Stromal cell of bone marrow (primary cell): ENCODE results near the gene TTC23.

ENCODE experiments used
- DNase-seq: peaks from one replicate; pipeline ENCODE4 v3.0.0-alpha.2; 2012; ENCODE audit warnings: low read depth

The TTC23 gene

DNA sequence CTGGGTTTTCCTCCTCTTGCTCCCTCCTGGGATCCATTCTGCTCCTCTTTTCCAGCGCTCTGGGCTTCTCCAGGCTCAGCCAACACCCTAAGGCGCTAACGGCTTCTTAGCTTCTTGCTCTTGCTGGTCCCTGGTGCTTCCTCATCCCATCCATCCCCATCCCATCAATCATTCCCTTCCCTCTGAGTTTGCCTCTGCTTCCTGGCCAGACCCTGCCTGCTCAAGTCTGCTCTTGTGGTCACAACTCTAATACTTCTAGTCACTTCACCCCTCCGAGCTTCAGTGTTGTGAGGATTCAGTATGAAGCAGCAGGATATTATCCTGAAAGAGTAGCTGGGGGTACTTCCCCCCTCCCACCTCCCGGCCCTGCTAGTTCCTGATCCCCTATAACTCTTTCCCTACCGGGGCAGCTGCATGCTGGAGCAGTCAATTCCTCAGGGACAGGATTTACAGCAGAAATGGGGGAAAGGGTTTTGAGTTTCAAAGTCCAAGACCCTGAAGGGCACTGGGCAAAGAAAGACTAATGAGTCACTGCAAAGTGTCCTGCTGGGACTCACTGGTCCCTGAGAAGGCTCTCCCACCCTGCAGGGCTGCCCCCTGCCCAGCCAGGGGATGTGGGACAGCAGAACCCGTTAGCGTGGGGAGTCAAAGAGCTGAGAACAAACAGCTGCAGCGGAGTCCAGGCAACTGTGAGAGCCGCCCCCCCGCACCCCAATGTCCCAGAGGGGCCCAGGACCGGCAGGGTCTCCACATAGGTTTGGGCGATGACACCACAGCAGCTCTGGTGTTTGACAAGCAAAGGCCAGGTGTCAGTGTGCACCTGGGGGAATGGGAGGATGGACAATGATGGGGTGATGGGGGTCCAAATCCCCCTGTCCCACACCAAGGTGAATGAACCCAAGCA, 146.8 kb downstream of the TTC23 start:
- no peak for DNase-seq

DNA sequence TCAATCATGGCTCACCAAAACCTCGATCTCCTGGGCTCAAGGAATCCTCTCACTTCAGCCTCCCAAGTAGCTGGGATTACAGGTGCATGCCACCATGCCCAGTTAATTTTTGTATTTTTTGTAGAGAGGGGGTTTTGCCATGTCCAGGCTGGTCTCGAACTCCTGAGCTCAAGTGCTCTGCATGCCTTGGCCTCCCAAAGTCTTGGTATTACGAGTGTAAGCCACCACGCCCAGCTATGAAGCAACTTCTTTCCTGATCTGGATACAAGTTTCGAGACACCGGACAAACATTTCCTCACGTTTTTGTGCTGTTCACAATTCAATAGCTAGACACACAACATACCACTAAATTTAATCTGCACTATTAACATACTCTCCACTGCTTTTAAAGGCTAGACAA, 147.9 kb downstream of the TTC23 start:
- DNase-seq = no peak

DNA sequence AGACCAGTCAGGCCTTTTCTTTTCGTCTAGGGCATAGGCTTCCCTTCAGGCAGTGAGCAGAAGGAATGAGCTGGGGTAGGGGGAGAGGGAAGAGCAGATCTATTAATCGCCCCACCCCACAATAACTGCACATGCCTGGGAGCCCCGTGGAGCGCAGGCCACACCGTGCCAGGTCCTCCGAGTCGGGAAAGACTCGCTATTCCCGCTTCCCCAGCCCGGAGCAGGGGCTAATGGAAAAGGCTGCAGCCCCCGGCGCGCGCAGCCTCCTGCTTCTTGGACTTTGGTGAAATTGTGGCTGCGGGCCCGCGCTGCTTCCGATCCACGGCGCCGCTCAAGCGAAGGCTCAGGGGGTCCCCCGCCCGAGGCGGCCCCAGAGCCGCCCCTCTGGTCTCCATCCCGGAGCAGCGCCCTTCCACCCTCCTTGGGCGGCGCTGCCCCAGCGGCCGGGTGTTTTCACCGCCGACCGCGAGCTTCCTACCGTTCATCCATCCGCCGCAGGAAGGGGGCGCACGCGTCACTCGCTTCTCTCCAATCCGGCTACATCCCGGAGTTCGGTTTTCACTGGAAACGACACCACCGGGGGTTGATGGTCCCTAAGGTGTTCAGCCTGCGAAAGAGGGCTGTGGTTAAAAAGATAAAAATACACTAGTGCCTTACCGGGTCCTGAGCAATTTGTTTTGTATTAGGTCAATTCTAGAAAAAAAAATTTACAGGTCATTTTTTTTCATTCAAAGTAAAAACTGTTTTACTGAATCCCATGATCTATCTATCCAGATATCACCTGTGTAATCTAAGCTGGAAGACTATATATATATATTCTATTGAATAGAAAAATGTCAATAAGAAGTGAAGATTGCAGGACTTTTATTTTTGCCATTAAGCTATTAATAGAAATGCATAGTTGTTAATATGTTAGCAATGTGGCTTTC, 148.9 kb downstream of the TTC23 start:
- peak; percentile 48 for DNase-seq

DNA sequence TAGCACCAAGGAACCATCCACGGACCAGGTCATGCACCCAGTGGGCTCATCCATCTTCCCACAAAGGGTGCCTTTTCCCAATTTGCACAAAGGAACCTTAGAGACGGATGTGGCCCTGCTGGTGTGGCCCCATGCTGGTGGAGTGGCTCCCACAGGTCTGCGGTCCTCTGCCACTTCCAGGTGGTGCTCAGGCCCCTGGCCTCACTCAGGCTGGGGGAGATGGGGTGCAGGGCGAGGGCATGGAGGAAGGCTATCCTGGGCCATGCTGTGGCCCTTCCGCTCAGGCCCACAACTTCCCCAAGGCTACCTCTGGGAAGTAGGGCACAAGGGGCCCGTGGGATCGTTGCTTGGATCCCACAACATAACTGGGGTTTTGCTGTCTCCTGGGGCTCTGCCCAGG, 149.7 kb downstream of the TTC23 start:
- no peak for DNase-seq

DNA sequence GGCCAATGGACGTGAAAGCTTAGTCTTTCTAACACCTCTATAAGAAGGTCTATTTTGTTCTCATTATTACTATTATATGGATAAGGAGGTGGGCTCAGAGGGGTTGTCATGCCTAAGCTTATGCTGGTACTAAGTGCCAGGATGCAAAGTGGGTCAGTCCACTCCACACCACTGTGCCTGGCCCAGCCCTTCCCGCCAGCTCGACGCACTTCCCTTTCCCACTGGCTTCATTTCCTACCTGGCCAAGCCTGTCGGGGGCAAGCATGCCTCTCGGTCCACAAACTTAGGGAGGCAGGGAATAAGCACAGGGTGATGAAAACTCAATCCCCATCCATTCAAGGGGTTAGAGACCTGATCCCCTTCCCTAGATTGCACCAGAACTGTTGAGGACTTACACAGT, 150.4 kb downstream of the TTC23 start:
- no peak for DNase-seq

DNA sequence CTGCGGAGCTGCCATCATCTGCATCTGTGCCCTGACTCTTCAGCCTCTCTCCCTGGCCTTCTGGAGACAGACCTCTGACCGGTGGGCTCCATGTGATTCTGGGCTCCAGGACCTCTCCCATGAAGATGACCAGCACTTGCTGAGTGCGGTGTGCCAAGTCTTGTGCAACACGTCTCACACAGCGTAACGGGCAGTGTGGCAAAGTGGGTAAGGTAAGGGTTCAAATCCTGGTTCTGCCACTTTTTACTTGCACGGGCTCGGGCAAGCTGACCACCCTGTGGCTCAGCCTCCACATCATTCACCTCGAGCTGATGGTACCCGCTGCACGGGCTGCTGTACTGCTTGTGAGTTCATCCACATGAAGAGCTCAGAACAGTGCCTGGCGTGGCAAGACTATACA, 151.0 kb downstream of the TTC23 start:
- no peak for DNase-seq

- DNase-seq = no peak
These were observed 151.7 kb downstream of the TTC23 start for GRCh38 chr15:99097441-99098410.

- DNase-seq = no peak
These were observed 152.4 kb downstream of the TTC23 start for GRCh38 chr15:99096894-99097426.

DNA sequence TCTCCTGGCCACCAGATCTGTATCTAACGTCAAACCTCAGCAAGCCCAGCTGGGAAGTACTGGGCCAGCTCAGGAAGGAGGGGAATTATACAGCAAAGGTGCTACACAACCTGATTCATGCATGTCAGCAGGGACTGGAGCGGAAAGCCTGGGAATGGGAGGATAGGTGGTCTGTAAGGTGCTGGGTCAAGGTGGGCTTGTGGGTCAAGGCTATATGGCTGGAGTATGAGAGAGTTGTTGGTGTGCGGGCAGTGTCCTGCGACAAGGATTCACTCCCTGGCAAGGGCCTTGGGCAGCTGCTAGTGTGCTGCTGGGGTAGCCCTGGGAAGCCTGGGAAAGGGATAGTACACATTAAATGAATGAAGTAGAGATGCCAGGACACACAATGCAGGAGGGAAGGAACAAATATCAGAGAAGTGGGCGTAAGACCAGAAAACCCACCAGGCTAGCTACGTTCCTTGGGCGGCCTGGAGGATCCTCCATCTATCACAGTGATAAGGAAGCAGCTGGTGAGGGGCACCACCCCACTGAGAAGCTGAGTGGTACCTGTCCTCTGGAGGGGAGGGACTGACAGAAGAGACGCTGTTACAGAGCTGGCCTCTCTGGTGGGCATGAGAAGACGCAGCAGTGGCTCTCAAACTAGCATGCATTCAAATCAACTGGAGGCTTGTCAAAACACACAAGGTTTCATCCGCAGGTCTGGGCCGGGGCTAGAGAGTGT, 153.0 kb downstream of the TTC23 start:
- no peak for DNase-seq

GRCh38 chr15:99095626-99096025, 153.8 kb downstream of the TTC23 start:
- DNase-seq = no peak

DNA sequence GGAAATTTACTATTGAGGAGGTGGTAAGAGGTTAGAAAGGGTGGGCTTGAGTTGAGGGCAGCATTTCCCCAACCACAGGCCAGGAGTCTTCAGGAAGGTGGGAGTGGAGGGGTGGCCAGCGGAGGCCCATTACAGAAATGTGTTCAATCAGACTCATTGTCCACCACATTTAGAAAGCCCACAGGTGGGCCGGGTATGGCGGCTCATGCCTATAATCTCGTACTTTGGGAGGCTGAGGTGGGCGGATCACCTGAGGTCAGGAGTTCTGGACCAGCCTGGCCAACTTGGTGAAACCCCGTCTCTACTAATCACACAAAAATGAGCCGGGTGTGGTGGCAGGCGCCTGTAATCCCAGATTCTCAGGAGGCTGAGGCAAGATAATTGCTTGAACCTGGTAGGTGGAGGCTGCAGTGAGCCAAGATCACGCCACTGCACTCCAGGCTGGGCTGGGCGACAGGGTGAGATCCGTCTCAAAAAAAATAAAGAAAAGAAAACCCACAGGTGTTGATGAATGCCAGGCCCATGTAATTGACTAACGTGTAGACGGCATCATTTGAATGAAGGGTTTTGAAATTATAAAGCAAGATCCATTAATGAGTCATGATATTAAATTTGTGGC, 156.7 kb downstream of the TTC23 start:
- no peak for DNase-seq

GRCh38 chr15:99090938-99091337, 158.4 kb downstream of the TTC23 start:
- no peak for DNase-seq

- no peak for DNase-seq
These were observed 159.2 kb downstream of the TTC23 start for GRCh38 chr15:99090011-99090699.

- DNase-seq = no peak
These were observed 161.9 kb downstream of the TTC23 start for GRCh38 chr15:99087405-99087943.

DNA sequence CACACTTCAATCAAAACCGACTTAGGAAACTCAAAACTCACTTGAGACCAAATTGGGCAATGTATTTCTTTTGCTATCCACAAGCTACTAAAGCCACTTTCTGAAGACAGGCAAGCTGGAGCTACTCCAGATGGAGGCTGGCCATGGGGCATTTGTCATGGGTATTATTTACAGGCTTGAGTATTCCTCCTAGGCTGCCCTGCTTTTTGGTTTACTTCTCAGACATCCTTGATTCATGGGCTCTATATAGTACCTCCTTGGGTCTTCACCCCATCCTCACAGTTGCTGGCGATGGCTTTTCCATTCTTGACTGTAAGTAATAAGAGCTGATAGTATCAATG, 163.1 kb downstream of the TTC23 start:
- peak; percentile 28 for DNase-seq
